Superior temporal gyrus (tissue), 1 donor: ENCODE data around the gene CLPTM1L.
"Not testable (repeated sequence)": the region's sequence is repeated elsewhere in the genome, so short reads cannot be mapped to it uniquely, and the experiment has no call there.

Experiments
- DNase-seq: peaks from one replicate; pipeline ENCODE4 v3.0.0-alpha.2; 2016; ENCODE audit errors: extremely low spot score

The CLPTM1L gene

GRCh38 chr5:1381370-1382247 lies 36.7 kb upstream of the CLPTM1L start:
- no peak for DNase-seq

GRCh38 chr5:1380910-1381309 lies 36.0 kb upstream of the CLPTM1L start:
- no peak for DNase-seq

GRCh38 chr5:1380011-1380817 lies 35.3 kb upstream of the CLPTM1L start:
- peak; percentile 35 for DNase-seq

- no peak for DNase-seq
Observed at GRCh38 chr5:1378866-1379659, 34.2 kb upstream of the CLPTM1L start.

- no peak for DNase-seq
Observed at GRCh38 chr5:1378096-1378495, 33.2 kb upstream of the CLPTM1L start.

GRCh38 chr5:1376981-1377380 lies 32.1 kb upstream of the CLPTM1L start:
- no peak for DNase-seq

GRCh38 chr5:1375871-1376810 lies 31.2 kb upstream of the CLPTM1L start:
- DNase-seq: no peak

- DNase-seq: no peak
Observed at GRCh38 chr5:1374679-1375055, 29.8 kb upstream of the CLPTM1L start.

GRCh38 chr5:1374030-1374678 lies 29.3 kb upstream of the CLPTM1L start:
- DNase-seq: no peak

- DNase-seq: not testable (repeated sequence)
Observed at GRCh38 chr5:1371972-1372342, 27.1 kb upstream of the CLPTM1L start.

- no peak for DNase-seq
Observed at GRCh38 chr5:1371218-1371971, 26.5 kb upstream of the CLPTM1L start.

- DNase-seq: no peak
Observed at GRCh38 chr5:1370006-1370405, 25.1 kb upstream of the CLPTM1L start.

- no peak for DNase-seq
Observed at GRCh38 chr5:1368756-1369155, 23.9 kb upstream of the CLPTM1L start.

GRCh38 chr5:1368236-1368635 lies 23.3 kb upstream of the CLPTM1L start:
- DNase-seq: no peak

- DNase-seq: no peak
Observed at GRCh38 chr5:1367149-1367548, 22.2 kb upstream of the CLPTM1L start.

GRCh38 chr5:1366514-1366913 lies 21.6 kb upstream of the CLPTM1L start:
- DNase-seq: no peak

- no peak for DNase-seq
Observed at GRCh38 chr5:1364211-1364610, 19.3 kb upstream of the CLPTM1L start.

GRCh38 chr5:1363581-1363980 lies 18.7 kb upstream of the CLPTM1L start:
- DNase-seq: no peak

GRCh38 chr5:1363160-1363559 lies 18.3 kb upstream of the CLPTM1L start:
- no peak for DNase-seq
